ENCODE data around the gene PRDM16. TPM values are rescaled to one million over a fixed set of nuclear protein-coding genes. Genes with fewer than 3 reads are reported as not detected.

PRDM16 gene
- total and polyA plus RNA-seq, 2 of the 13 experiments (the other 11 are each of a cell fraction or from before 2014, with no cell fraction given), result 0.15 to 0.81 TPM

DNA sequence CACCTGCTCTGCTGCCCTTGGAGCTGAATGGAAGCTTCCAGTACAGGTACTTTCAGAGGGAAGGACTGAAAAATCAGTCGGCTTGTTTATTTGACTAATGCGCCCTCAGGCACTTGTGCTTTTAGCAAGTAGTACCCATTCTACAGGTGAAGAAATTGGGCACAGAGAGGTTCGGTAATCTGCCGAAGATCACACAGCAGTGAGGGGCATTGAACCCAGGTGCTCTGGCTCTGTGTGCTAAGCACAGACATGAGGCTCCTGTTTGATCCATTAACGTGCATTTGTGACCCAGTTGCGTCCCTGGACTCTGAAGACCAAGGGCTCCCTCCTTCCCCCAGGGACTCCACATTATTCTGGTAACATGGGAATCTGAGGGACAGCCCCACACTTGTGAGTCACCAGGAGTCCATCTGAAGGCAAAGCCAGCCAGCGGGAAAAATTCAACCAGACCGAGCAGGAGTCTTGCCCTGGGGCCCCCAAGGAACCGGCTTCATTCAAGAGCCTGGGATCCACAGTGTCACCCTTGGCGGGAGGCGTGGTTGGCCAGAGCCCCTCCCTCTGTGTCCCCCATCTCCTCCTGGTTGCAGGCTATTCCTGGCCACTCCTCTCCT lies 193.1 kb downstream of the PRDM16 start:
- FAIRE-seq (no peak), DNase-seq (ENCODE audit: low spot score) (no peak), ATAC-seq (no peak)
- CTCF ChIA-PET (ENCODE audit: low intra/inter-chr PET ratio, low total read pairs), result no interaction called here
- Histone ChIP-seq H3K27me3 (ENCODE audit: control insufficient read depth in 1 of 2, insufficient read depth in 2 of 2, low read length in 2 of 2) (peaks cover 0 to 3% of the 10 kb centered on the region in 2 experiments; a peak in 1 of 5 replicates), H3K4me2 (ENCODE audit: low read depth, low read length) (peak overlapping the region; percentile 50), H3K36me3 (replicated peaks in 1 of 2; ENCODE audit: control insufficient read depth in 1 of 2, insufficient read depth in 2 of 2, low read length in 2 of 2) (no peaks in the 10 kb centered on the region), H3K4me1 (ENCODE audit: insufficient read depth, low read length) (peaks cover 19% of the 10 kb centered on the region), H3K9me3 (ENCODE audit: low read length) (no peaks in the 10 kb centered on the region), H3K9ac (ENCODE audit: insufficient read depth, low read depth, low read length) (no peak overlapping the region), H4K20me1 (ENCODE audit: insufficient read depth, low read length) (no peaks in the 10 kb centered on the region), H3K79me2 (ENCODE audit: insufficient read depth, low read length) (no peaks in the 10 kb centered on the region), H3K4me3 (replicated peaks in 1 of 3; ENCODE audit: insufficient read depth in 1 of 3, low read depth in 2 of 3, low read length in 3 of 3) (no peak overlapping the region), H3K27ac (ENCODE audit: extremely low read length, insufficient read depth, low read length) (no peak overlapping the region), H2AFZ (ENCODE audit: low read length) (no peak overlapping the region)
- intact Hi-C loops (cut with micrococcal nuclease; ENCODE audit: unreplicated experiment), result no loop called here
- BruUV-seq (replicated peaks), result no TSS peak
- WGBS (ENCODE audit: low lambda C conversion rate), result 54% methylated on average over 10 of the region's 11 CpGs
- TF ChIP-seq ZNF629 (CRISPR knock-in tag; conservative IDR thresholded peaks at IDR 0.05), result peak; percentile 42
- TF ChIP-seq ZMYM3 (CRISPR knock-in tag; IDR thresholded peaks at IDR 0.05), result peak; percentile 85
- TF ChIP-seq, protein P1, sequence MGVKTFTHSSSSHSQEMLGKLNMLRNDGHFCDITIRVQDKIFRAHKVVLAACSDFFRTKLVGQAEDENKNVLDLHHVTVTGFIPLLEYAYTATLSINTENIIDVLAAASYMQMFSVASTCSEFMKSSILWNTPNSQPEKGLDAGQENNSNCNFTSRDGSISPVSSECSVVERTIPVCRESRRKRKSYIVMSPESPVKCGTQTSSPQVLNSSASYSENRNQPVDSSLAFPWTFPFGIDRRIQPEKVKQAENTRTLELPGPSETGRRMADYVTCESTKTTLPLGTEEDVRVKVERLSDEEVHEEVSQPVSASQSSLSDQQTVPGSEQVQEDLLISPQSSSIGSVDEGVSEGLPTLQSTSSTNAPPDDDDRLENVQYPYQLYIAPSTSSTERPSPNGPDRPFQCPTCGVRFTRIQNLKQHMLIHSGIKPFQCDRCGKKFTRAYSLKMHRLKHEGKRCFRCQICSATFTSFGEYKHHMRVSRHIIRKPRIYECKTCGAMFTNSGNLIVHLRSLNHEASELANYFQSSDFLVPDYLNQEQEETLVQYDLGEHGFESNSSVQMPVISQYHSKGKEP (CRISPR knock-in tag; IDR thresholded peaks at IDR 0.05), result no peak
- no peak for TF ChIP-seq ZNF136 (CRISPR knock-in tag; IDR thresholded peaks at IDR 0.05; ENCODE audit: low read depth)
- peak; percentile 97 for TF ChIP-seq ZNF768 (CRISPR knock-in tag; IDR thresholded peaks at IDR 0.05)
- 0 out of 2 replicates have a peak, but pooled peaks have one; percentile 11 for TF ChIP-seq ZZZ3 (CRISPR knock-in tag; IDR thresholded peaks at IDR 0.05; ENCODE audit: borderline replicate concordance)
- TF ChIP-seq ZFP36 (IDR thresholded peaks at IDR 0.05; ENCODE audit: borderline replicate concordance, low read depth, low read length, partially characterized antibody), result peak; percentile 9
- POLR2A ChIA-PET, result interaction anchor here (1.4 kb wide), 1 partner anchor 12 kb away, joined by 6 read pairs; no protein-coding TSS in a partner anchor
- in situ Hi-C loops (cut with HindIII; ENCODE audit: extremely low pct_ligation_motif_present, low pct_unique_long_range_greater_than_20kb), result no loop called here
